Measurements from ENCODE around the gene PRKCQ.
A peak's percentile ranks its signal among the peaks of the same experiment; 100 is the strongest.

- TF ChIP-seq EZH2 (IDR thresholded peaks at IDR 0.05; ENCODE audit: borderline replicate concordance), result no peak
- peak; percentile 34 for TF ChIP-seq CTCF (IDR thresholded peaks at IDR 0.05; ENCODE audit: poor library complexity)
- no peak for TF ChIP-seq EZH2phosphoT487 (IDR thresholded peaks at IDR 0.05; ENCODE audit: low read depth, severe bottlenecking, unreplicated experiment)
These were observed 378 bp upstream of the PRKCQ start for GRCh38 chr10:6580279-6581029.

Data from hepatocyte (in vitro differentiated cells).